GM18868 (cell line): ENCODE measurements around the gene GRID1.

ENCODE experiments used
- ATAC-seq: cut with Tn5 transposase; IDR thresholded peaks from one replicate; pipeline ENCODE4 v1.9.1; 2021; ENCODE audit warnings: mild to moderate bottlenecking, moderate library complexity; ENCODE audit not compliant: unreplicated experiment

Gene GRID1

DNA sequence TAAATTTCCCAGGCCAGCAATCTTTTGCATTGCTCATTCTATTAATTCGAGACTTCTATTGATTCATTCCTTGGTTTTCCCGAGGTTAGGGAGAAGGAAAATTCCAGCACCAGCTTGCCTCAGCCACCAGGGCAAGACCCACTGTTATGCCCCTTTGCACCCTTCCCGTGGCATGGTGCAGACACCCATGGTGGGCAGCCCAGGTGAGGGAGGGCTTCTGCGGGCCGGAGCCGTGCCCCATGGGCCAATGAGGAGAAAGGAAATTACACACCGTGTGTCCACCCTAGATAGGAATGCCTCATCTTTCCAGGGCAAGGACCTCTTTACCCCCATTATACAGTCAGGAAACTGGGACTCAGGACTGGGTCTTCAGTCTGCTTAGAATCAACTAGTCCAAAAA, 4.5 kb upstream of the GRID1 start:
- no peak for ATAC-seq

DNA sequence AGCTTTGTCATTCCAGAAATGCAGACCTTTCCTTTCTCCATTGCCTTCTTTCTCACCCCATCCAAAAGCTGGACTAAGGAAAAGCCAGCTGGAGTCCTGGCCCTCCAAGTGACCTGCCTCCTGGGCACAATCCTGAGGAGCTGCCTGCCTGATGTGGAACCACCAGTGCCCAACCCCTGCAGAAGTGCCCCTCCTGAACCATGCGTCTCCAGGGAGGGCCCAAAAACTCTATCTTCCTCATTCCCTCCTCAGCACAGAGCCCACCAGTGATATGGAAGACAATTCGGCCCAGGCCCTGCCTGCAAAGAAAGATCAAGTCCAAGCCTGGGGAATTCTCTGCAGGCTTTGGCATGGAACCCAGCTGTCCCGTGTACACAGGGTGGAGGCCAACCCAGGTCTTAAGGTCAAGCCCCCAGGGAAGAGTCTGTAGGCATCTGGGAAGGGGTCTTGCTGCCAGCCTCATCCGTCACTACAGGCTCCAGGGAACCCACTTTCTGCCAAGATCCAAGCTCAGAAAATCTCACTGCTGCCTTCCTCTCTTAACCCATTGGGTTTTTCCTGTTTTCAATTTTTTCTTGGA, 3.5 kb upstream of the GRID1 start:
- no peak for ATAC-seq

DNA sequence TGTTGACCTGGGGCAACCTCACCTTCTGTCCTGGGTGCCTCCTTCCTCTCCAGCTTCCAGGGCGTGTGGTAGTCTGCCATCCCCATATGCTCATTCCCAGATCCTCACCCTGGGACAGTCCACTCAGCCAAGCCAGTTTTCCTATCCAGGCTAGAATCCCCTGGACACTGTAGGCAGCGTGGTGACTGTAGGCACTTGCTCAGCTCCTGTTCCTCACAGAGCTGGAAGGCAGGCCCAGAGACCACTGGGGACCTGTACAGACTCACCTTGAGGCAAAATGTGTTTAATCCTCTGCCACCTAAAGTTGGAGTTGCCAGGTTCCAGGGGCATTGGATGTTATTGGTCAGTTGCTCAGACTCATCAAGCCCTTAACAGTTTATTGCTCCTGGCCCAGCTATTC, 2.4 kb upstream of the GRID1 start:
- no peak for ATAC-seq

DNA sequence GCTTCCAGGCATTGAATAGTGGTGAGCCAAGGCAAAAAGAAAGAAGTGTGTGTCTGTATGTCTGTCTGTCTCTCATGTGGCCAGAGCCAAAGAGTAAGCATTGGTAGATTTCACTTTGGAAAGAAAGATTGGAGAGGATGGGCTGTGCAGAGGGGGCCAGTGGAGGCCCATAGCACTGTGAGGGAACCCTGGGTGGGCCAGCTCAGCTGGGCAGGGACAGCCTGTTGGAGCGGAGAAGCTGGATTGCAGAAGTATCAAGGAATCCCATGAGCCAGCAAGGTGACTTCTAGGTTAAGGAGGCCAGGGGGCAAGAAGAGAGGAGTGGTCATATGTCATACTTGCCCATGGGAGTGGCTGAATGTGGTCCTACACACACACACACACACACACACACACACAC, 1.5 kb upstream of the GRID1 start:
- no peak for ATAC-seq

DNA sequence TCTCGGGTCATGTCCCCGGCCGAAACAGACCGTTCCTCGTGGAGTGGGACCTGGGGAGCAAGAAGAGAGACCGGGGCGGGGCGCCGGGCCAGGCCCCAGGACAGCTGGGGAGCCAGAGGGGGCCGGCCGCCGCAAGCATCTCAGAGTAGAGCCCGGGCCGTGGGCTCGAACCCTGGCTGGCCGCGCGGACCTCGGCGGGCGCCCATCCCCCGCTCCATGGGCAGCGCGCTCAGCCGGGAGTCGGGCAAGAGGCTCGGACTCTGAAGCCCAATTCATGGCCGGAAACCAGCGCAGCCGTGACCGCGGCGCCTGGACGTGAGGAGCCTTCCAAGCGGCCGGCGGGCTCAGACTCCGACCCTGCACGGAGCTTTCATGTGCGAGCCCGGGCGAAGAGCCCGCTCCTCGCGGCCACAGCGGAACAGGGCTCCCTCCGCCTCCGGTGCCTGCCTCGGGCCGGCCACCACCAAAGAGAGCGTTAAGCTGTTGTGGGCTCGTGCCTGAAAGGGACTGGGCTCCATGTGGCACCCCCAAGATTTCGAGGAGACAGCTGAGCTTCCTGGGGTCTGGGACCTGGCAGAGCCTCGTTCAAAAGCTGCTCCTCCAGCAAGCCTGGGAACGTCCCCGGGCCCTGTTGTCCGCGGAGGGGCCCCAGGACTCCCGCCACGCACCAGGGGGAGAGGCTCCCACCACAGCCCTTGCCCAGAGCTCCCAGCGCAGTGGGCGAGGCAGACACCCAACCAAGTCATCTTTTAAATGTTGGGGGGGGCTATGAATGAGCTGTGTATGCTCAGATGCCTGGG, 757 bp upstream of the GRID1 start:
- ATAC-seq, result peak; percentile 17

DNA sequence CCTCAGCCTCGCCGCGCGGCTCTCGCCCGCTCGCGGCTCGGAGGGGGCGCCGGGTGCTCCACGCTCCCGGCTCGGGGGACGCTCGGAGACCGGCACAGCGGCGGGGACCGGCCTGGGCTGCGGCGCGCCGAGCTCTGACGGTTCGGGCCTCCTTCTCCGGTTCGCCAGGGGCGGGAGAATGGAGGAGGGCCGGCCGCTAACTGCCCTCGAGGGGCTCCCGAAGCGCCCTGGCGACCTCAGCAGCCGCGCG, 232 bp upstream of the GRID1 start:
- ATAC-seq, result peak; percentile 41

DNA sequence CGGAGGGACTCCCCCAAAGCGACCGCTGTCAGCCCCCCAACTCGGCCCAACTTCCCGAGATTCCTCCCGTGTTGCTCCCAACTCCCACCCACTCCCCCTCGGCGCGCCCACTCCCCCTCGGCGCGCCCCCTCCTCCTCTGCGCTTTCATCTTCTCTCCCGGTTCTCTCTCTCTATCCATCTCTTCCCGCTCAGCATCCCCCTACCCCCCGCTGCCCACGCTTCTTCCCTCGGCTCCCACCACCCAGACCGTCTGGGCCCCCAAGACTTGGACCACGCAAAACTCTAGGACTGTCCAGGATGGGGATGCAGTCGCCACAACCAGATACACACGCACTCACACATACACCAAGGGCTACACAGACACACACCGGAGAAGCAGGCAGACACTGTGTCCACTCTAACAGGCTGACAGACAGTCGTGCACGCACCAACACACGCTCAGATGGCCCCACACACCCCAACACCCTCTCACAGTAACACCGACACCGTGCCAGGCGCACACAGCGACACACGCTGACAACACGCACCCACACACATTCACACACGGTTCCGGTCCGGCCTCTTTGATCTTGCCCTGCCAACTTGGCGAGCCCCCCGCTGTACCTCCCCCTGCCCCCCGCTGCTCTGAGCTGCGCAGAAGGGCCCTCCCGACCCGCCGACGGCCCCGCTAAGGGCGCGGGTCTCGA, 1.1 kb downstream of the GRID1 start:
- no peak for ATAC-seq

DNA sequence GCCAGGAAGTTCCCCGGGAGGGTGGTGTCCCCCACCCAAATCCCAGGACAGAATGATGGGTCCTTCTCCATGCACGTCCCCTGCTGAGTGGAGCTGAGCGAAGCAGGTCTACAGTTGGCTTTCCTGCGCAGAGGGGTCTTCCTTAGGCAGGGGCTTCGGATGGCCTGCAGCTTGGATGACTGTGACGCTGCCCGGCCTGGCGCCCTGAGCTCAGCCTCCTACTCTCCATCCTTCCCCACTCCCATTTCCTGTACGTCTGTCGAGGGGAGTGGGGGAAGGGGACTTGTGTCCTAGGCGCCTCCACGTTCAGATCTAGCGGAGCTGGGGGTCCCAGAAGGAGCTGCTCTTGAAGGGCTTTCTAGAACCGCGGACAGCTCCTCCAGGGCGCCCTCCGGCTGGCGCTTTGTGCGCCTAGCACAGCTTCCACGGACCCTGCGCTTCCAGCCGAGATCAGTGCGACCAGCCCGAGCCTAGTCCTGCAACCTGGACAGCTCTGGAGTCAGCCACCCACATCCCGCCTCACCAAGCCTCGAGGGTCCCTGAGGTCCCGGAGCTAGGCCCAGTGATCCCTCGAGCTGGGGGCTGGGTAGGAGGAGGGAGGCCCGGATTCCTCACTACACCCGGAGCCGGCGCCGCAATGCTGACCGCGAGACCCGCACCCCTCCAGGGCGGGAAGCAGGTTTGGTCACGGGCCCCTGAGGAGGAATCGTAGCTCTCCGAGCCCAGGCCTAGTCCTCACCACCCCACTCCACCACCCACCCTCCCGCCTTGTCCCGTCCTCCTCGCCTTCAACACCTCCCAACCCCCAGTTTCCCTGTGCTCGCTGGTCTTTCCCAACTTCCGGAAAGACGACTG, 1.9 kb downstream of the GRID1 start:
- no peak for ATAC-seq

DNA sequence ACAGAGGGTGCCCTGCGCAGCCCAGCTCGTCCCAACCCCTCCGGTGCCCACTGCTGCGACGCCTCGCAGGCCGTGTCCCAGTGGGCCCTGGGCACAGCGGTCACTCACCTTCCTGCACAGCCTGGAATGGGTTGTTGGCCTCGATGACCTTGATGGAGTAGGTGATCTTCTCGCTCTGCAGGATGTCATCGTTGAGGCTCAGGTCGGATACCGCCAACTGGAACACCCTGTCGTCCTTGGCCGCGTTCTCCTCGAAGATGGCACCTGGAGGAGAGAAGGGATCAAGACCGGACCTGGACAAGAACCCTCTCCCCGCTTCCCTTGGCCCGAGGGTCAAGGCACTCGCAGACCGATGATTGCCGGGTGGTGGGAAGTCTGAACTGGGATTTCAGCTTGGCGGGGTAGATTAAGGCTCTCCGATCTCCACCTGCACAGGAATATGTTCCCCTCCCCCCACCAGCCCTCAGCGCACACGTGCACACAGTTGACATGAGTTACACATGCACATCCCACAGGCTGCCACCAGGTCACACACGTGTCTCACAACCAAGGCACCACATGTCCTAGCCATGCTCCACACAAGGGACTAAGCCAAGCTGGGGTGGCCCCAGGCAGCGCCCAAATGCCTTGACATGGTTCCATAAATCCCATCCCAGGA, 2.6 kb downstream of the GRID1 start:
- ATAC-seq, result no peak

DNA sequence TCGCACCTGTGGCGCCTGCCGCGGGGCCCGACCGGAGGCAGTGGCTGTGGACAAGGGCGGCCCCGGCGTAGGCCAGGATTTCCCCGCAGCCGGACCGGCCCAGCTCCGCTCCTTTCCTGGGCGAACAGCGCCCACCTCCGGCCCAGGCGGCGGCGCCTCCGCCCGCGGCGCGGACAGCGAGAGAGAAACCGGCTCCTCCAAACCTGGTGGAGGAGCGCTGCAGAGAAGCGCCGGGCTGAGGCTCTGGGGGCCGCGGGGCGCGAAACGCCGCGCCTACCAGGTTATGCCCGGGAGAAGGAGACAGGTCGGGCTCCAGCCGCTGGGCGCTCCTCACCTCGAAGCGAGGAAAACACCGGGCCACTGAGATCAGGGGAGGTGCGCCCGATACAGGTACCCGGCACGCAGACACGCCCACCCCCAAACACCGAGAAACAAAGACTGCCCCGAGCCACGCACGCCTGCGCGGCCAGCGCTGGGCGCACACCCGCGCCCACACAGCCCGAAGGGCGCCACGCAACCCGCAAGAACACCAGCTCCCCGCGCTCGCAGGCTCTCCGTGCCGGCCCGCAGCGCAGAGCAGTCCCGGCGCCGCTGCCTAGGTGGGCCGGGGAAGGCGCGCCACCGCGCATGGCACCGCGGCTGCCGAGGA, 3.3 kb downstream of the GRID1 start:
- ATAC-seq, result peak; percentile 37

DNA sequence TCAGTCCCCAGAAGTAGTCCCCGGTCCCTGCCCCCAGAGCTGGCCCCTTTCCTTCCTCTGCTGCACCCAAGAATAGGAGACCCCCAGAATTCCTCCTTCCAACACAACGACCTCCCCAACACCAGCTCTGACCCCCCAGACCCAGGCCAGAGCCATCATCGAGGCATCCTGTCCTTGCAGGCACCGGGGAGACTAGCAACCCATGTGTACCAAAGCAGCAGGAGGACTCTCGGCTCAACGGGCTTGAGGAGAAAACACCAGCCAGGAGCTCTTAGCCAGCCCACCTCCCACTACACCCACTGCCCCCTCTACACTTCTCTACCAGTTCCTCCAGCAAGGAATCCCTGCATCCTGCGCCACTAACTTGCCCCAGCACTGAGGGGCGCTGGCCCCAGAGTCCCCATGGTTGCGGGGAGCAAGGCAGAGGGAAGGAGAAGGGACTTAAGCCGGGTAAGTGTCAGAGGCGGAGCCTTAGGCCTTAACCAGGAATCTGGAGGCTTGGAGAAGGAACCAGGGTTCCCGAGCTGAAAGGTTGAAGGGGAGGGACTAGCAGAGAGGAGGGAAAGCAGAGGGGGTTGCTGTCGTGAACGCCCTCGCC, 3.9 kb downstream of the GRID1 start:
- ATAC-seq, result no peak

DNA sequence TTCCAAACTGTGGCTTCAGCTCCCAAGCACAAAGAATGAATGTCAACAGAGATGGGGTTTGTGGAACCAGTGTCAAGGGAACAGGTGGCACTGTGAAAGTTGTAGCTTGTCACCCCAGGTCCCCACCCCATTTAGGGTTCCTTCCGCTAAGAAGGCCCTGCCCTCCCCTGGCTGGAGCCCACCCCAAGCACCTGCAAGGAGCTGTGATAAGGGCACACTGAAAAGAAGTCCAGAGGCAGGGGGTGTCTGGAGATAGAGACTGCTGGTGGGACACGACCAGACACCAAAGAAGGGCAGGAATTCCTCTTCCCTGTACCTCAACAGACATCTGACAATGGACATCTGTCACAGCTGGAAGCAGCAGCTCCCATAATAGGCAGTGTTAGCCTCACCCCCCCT, 4.5 kb downstream of the GRID1 start:
- ATAC-seq, result no peak

DNA sequence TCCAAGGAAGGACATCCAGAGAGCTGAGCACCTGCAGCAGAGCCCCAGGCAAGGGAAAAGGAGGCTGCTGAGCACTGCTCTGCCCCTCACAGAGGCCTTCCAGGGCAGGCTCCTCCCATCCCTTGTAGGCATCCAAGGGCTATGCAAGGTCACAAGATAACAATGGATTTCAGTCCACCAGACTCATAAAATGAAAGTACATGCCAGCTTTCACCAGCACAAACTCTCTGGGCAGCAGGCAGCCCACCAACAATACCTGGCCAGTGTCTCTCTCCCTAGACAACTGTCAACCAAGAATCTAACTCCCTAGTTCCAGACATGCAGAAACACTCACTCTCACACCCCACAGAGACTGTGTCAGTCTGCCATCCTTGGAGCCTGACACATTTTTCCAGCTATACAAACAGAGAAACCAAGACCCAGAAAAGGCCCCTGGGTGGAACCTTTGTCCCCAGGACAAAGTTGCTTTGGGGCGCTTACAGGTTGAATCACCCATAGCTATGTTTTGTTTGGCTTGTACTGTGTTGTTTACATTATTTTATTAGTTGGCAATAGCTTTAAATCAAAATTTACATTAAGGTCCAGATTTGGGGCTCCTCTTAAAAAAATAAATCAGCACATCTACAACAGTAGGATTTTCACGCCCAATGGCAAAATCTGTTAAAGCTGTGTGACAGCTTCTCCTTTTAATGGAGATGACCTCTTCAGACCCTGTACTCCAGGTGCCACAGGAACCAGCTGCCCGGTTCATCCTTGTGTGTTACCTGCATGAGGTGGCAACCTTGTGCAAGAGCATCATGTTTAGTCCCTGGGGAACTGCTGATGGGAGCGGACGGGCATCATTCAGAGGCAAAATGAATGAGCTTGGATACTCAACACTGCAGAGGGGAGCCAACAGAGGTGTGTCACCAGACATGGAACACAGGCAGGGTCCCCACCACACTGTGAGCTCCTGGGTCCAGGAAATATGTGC, 5.2 kb downstream of the GRID1 start:
- no peak for ATAC-seq

DNA sequence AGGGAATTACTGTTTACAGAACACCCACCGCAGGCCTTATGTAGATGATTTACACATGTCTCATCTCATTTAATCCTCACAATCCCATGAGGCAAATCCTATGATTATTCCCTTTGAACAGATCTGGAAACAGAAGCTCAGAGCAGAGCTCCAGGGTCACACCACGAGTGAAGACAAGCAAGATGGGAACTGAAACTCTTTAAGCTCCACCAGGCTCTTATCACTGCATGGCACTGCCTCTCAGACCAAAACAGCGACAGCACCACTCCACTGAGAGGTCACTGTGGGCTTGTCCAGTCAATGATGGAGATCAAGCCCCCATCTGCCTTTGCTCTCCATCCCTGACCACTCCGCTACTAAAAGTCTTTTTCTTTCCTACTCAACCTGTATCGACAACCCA, 5.9 kb downstream of the GRID1 start:
- ATAC-seq, result peak; percentile 39

DNA sequence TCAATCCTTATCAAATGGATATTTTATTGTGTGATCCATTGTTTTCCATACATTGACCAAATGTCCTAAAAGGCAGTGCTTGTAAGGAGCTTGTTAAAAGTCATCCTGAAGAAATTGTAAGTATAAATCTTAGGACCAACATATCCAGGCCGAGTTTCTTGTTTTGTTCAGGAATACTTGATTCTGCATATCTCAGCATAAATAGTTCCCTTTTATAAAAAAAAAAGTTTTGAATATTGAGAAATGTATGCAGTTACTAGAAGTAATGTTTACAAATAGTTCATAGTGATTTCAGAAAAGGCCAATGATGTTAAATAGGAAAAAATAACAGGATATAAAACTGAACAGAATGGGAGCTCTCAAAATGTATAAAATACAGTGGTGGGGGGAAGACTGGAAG, 6.6 kb downstream of the GRID1 start:
- no peak for ATAC-seq

DNA sequence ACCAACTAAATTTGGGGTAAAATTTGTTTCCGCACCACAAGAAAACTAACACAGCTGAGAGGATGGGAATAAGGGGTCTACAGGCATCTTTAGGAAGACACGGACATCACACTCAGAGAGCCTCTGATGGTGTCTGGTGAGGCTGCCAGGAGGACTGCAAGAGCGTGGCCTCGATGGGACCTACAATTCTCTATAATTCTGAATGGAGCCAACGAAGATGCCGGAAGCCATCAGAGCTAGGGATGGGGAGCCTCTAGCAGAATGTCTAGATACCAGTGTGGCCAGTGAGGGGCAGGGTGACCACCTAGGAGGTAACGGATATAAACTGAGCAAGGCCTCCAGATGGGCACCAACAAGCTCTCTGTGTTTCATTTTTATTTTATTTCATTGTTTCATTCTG, 7.5 kb downstream of the GRID1 start:
- ATAC-seq, result no peak

DNA sequence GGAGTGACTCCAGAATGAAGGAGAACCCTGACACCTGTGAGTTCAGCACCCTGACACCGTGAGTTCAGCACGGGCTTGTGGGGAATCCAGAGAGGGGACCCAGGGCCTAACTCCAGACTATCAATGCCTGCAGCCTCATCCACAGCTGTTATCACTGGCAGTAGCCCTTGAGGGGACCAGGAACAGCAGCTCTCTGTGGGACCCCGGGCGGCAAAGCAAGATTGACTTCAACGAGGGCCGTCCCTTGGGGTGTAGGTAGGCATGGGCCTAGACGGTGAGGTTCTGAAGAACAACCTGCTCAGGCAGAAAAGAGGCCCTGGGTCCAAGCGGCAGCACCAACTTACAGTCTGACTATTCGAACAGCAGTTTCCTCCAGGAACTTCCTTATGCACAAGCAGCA, 8.9 kb downstream of the GRID1 start:
- no peak for ATAC-seq

DNA sequence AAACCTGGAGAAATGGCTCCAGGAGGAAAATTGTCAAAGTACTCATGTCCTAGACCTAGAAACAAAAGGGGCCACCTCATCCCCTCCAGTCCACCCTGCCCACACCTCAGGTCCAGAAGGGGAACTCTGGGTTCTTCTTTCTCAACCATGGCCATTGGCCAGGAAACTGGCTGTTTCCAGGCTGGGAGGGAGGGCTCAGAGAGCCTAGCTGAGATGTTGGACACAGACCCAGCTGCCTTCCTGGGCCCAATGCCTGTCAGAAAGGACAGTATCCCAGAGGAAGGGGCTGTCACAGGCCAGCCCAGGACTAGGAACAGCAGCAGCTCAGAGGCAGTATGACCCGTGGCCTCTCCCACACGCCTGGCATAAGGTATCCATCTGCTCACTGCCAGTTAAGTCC, 9.6 kb downstream of the GRID1 start:
- ATAC-seq, result no peak

DNA sequence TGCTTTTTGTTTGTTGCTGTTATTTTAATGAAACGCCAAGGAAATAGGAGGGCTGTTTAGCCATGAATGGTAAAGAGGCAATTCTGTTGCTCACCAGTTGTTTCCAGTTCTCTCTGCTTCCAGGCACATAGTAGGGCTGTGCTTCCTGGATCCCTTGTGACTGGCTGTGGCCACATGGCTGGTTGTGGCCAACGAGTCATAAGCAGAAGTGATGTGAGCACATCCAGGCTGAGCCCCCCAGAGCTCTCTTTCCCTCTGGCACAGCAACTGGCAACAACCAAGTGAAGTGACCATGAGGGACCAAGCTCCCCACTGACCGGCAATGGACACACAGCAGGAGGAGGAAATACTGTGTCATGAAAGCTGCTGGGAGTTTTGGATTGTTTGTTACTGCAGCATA, 10.3 kb downstream of the GRID1 start:
- no peak for ATAC-seq
